ENCODE measurements around the gene AVL9.

DNA sequence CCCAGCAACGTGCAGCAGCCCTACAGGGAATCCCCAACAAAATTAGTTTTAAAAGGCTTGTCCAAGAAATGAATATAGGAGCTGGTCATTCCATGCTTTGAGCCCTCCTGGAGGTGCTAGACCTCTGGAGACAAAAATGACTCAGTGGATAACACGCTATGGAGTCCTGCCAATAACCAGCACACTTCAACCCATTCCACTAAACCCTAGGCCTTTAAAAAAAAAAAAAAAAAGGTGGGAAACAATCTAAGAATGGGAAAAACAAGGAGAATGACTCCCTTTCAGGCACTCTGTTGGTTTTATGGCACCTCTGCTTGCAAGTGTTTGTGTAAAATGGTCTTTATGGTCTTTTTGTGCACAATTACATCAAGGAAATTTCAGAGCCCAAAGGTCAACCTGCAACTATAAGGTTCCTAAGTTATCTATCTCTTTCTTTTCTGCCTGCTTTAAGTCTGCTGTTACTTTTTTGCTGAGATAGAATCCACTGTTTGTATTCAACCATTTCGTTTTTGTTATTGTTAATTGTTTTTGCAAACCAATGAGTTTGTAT lies 21.3 kb downstream of the AVL9 start:
- TF ChIP-seq EZH2phosphoT487 (IDR thresholded peaks at IDR 0.05; ENCODE audit: borderline replicate concordance, low read length) (no peak), CTCF (IDR thresholded peaks at IDR 0.05; ENCODE audit: low read depth, low read length, poor library complexity, severe bottlenecking) (no peak)

Measured in DOHH2 (cell line).